Ishikawa (cell line): Measurements from ENCODE around the gene TMEM52.
A peak's percentile ranks its signal among the peaks of the same experiment; 100 is the strongest.

Source experiments
- CEBPB ChIP-seq: IDR thresholded peaks from 2 replicates; pipeline ENCODE4 v1.6.1; 2012
- CREB1 ChIP-seq: IDR thresholded peaks from 2 replicates; pipeline ENCODE4 v1.6.1; 2012; ENCODE audit warnings: low read depth
- EGR1 ChIP-seq: IDR thresholded peaks from 2 replicates; pipeline ENCODE4 v1.6.1; 2012
- EP300 ChIP-seq: IDR thresholded peaks from 2 replicates; pipeline ENCODE4 v1.6.1; 2012; ENCODE audit warnings: borderline replicate concordance
- FOXM1 ChIP-seq: IDR thresholded peaks from 2 replicates; pipeline ENCODE4 v1.6.1; 2012; ENCODE audit warnings: low read depth, borderline replicate concordance
- NFIC ChIP-seq: IDR thresholded peaks from 2 replicates; pipeline ENCODE4 v1.6.1; 2012
- RAD21 ChIP-seq: IDR thresholded peaks from 2 replicates; pipeline ENCODE4 v1.6.1; 2012; ENCODE audit warnings: low read depth
- TAF1 ChIP-seq: IDR thresholded peaks from 2 replicates; pipeline ENCODE4 v1.6.1; 2012; ENCODE audit warnings: low read depth, mild to moderate bottlenecking
- TCF12 ChIP-seq: IDR thresholded peaks from 2 replicates; pipeline ENCODE4 v1.6.1; 2012; ENCODE audit warnings: low read depth
- TEAD4 ChIP-seq: IDR thresholded peaks from 2 replicates; pipeline ENCODE4 v1.6.1; 2012
- YY1 ChIP-seq: IDR thresholded peaks from 2 replicates; pipeline ENCODE4 v1.6.1; 2012; ENCODE audit warnings: low read depth
- ZBTB7A ChIP-seq: IDR thresholded peaks from 2 replicates; pipeline ENCODE4 v1.6.1; 2012; ENCODE audit warnings: low read depth
- TF ChIP-seq, protein P1 (sequence below): IDR thresholded peaks from 2 replicates; pipeline ENCODE4 v1.6.1; 2012
- TF ChIP-seq, protein P2 (sequence below): IDR thresholded peaks from 2 replicates; pipeline ENCODE4 v1.6.1; 2012
- TF ChIP-seq, protein P3 (sequence below): IDR thresholded peaks from 2 replicates; pipeline ENCODE4 v1.6.1; 2012; ENCODE audit warnings: low read depth, mild to moderate bottlenecking

TMEM52 gene

DNA sequence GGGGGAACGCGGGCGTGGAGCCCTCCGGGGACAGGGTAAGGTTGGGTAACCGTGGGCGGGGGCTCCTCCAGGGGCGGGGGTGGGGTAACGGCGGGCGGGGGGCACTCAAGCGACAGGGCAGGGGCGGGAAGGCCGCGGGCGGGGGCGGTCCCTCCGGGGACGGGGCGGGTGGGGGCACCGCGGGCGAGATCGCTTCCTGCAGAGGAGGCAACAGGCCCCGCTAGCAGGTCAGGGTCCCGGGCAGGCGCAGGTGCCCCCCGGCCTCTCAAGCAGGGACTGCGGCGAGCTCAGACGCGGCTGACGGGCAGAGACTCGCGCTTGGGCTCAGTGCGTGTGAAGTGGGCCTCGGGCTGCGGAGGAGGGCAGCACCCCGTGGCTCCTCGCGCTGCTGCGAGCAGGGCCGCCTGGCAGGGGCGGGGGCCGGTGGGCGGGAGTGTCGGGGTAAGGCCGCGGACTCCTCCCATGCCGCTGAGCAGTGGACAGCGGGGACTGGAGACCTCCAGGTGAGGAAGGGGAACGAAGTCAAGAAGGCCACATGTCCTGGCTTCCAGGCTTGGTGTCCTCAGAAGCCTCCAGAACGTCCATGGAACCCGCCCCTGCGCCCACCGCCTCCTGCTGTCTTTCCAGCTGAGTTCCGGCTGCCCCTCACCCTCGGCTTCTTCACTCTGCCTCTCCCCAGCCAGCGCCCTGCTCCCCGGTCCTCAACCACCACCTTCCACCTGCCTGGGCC is 27.6 kb downstream of the TMEM52 start:
- TF ChIP-seq TCF12 (0 out of 2 replicates have a peak, but pooled peaks have one; percentile 9), ZBTB7A (0 out of 2 replicates have a peak, but pooled peaks have one; percentile 31), EGR1 (peak; percentile 58), EP300 (no peak)
- TF ChIP-seq, protein P1, sequence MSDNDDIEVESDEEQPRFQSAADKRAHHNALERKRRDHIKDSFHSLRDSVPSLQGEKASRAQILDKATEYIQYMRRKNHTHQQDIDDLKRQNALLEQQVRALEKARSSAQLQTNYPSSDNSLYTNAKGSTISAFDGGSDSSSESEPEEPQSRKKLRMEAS: peak; percentile 50

DNA sequence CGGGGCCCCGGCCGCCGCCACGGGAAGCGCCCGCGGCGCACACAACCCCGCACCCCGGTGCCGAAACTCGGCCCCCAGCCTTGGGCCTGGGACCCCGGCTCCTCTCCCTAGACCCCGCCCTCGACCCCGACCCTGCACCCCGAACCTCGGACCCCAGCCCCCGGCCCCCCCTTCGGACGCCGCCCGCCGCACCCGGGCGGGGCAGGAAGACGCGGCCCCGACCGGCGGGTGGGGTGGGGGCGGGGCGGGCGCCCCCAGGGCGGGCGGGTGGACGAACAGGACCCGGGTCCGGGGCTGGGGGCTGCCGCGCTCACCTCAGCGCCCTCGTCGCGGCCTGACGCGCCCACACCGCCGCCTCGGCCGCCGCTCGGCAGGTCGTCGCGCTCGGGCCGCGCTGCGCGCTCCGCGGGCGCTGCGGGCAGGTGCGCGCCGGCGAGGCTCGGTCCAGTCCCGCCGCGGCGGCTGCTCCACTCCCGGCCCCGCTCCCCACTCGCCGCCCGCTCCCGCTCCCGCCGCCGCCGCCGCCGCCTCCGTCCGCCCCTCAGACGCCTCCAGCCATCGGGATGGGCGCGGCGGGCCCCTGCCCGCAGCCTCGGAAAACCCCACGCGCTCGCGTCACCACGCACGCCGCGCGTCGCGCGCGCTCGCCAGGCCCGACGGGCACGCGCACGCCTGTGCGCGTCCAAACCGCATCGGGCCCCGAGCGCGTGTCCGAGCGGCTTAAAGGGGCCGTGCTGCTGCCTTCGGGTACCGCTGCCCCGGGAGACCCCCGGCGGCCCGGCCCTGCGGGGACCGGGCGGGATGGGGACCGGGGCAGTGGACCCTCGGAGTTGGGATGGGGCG is 28.4 kb downstream of the TMEM52 start, which contains the start of gene GNB1:
TSS of gene GNB1 (minus strand) at position 582 of the 843 bp plus-strand sequence. CDS start 65,634 bp downstream, outside the sequence.
- TF ChIP-seq TAF1 (peak; percentile 78), EP300 (no peak; the same call in 1 of the 2 replicates), YY1 (peak; percentile 71; the same call in 1 of the 2 replicates), TEAD4 (no peak), RAD21 (no peak), FOXM1 (no peak), CREB1 (peak; percentile 71; the same call in 1 of the 2 replicates), TCF12 (peak; percentile 38; the same call in 1 of the 2 replicates), ZBTB7A (no peak), NFIC (no peak), CEBPB (no peak), EGR1 (peak; percentile 31; the same call in 1 of the 2 replicates)
- TF ChIP-seq, protein P1: peak; percentile 39; the same call in 1 of the 2 replicates
- TF ChIP-seq, protein P2, sequence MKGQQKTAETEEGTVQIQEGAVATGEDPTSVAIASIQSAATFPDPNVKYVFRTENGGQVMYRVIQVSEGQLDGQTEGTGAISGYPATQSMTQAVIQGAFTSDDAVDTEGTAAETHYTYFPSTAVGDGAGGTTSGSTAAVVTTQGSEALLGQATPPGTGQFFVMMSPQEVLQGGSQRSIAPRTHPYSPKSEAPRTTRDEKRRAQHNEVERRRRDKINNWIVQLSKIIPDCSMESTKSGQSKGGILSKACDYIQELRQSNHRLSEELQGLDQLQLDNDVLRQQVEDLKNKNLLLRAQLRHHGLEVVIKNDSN: no peak
- TF ChIP-seq, protein P3, sequence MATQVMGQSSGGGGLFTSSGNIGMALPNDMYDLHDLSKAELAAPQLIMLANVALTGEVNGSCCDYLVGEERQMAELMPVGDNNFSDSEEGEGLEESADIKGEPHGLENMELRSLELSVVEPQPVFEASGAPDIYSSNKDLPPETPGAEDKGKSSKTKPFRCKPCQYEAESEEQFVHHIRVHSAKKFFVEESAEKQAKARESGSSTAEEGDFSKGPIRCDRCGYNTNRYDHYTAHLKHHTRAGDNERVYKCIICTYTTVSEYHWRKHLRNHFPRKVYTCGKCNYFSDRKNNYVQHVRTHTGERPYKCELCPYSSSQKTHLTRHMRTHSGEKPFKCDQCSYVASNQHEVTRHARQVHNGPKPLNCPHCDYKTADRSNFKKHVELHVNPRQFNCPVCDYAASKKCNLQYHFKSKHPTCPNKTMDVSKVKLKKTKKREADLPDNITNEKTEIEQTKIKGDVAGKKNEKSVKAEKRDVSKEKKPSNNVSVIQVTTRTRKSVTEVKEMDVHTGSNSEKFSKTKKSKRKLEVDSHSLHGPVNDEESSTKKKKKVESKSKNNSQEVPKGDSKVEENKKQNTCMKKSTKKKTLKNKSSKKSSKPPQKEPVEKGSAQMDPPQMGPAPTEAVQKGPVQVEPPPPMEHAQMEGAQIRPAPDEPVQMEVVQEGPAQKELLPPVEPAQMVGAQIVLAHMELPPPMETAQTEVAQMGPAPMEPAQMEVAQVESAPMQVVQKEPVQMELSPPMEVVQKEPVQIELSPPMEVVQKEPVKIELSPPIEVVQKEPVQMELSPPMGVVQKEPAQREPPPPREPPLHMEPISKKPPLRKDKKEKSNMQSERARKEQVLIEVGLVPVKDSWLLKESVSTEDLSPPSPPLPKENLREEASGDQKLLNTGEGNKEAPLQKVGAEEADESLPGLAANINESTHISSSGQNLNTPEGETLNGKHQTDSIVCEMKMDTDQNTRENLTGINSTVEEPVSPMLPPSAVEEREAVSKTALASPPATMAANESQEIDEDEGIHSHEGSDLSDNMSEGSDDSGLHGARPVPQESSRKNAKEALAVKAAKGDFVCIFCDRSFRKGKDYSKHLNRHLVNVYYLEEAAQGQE: no peak

DNA sequence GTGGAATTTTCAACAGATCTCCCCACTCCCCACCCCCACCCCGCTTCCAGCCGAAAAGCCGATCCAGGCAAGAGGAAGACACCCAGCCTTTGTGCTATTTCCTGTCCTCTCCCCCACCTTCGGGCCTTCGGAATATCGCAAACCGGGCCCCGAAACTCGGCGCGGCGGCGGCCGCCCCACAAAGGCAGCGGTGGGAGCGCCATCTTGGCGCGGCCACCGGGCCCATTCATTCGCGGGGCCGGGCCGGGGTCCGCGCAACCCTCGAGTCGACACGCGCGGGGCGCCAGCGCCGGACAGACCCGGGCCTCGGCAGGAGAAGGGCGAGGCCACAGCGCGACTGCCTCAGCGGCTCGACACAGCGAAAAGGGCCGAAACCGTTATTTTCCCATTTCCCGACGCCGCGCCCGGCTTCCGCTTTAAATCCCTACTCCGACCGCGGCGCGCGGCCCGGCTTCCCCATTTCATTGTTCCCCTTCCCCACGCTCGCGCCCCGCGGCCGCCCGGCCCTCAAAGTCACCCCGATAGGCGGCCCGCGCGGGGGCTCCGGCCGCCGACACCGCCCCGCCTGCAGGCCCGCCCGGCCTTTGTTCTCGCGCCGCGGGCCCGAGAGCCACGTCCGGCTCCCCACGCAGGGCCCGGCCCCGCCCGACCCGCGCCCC is 29.1 kb downstream of the TMEM52 start:
- TF ChIP-seq TAF1 (peak; percentile 51; the same call in 1 of the 2 replicates), EGR1 (no peak), ZBTB7A (peak; percentile 41; the same call in 1 of the 2 replicates), FOXM1 (no peak), CREB1 (no peak), YY1 (peak; percentile 79), NFIC (no peak)
- TF ChIP-seq, protein P2: no peak
- TF ChIP-seq, protein P3: no peak
- TF ChIP-seq, protein P1: no peak

DNA sequence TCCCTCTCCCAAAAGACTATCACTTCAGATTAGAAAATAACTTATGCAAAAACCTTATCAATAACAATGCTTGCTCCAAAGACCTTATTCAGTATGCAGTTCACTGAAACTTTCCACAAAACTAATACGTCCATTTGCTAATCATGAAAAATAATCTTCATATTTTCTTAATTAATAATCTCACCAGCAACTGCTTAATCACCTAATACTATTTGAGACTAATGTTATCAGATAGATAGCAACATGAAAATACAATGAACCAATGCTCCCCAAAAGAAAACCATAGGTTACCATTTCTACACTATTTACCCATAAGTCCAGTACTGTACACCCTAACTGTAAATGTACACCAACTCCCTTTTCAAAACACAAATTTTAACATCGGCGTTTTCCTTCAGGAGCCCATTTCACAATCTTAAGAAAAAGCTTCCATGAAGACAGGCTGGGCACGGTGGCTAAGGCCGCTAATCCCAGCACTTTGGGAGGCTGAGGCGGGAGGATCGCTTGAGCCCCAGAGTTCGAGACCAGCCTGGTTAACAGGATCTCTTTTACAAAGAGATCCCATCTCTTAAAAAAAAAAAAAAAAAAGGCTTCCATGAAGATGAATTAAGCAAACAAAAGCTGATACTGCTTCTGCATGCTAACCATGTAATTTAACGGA is 29.9 kb downstream of the TMEM52 start:
- no peak for TF ChIP-seq ZBTB7A
- no peak for TF ChIP-seq FOXM1
- no peak for TF ChIP-seq TAF1
- no peak for TF ChIP-seq TEAD4
- TF ChIP-seq CEBPB: no peak
